Head of caudate nucleus (tissue), 42 donors: ENCODE results near the gene TMEM201.
A peak's percentile ranks its signal among the peaks of the same experiment; 100 is the strongest.
"Not testable (repeated sequence)": the region's sequence is repeated elsewhere in the genome, so short reads cannot be mapped to it uniquely, and the experiment has no call there.

ENCODE experiments used
- DNase-seq, 42 donors: peaks; one replicate each; pipeline versions ENCODE4 v3.0.0 to v3.0.0-alpha.2; 2020 to 2021; ENCODE audit warnings: mixed read lengths in 7 of 42
- intact Hi-C: fragments of 100-400 bp; cut with DNase I; formaldehyde crosslinking; loops from one replicate; pipeline ENCODE4 v1.15.0; 2022

Gene TMEM201

GRCh38 chr1:9612162-9612845 is 23.6 kb downstream of the TMEM201 start:
- DNase-seq: no peak
- intact Hi-C loops: no loop called here

GRCh38 chr1:9612871-9613624 is 24.3 kb downstream of the TMEM201 start:
- no peak for DNase-seq
- intact Hi-C loops: no loop called here

DNA sequence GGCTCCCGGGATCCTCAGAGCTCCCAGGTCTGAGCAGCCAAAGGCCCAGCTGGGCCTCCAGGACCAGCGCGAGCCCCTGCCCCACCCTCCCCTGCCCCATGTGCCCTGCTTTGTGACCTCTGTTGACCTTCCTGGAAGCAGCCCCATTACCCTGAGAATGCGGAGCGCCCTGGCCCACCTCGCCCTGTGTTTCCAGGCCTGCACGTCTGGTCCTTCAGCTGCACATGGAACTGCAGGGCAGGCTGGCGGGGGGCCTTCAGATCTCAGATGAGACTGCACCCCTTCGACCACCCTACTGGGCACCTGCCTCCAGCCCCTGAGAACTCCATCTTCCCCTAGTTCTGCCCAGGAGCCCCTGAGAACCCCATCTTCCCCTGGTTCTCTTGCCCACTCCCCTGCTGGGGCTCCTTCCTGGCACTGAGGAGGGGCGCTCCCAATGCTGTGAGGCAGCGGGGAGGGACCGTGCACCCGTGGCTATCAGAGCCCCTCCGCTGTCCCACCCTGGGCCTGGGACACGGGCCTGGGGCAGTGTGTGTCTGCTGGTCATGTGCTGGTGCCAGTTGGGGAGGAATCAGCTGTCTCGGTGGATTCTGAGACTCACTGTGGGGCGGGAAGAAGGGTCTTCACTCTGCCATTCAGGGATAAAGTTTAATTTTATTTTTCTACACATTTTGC is 25.1 kb downstream of the TMEM201 start:
- intact Hi-C loops: no loop called here
- no peak for DNase-seq

DNA sequence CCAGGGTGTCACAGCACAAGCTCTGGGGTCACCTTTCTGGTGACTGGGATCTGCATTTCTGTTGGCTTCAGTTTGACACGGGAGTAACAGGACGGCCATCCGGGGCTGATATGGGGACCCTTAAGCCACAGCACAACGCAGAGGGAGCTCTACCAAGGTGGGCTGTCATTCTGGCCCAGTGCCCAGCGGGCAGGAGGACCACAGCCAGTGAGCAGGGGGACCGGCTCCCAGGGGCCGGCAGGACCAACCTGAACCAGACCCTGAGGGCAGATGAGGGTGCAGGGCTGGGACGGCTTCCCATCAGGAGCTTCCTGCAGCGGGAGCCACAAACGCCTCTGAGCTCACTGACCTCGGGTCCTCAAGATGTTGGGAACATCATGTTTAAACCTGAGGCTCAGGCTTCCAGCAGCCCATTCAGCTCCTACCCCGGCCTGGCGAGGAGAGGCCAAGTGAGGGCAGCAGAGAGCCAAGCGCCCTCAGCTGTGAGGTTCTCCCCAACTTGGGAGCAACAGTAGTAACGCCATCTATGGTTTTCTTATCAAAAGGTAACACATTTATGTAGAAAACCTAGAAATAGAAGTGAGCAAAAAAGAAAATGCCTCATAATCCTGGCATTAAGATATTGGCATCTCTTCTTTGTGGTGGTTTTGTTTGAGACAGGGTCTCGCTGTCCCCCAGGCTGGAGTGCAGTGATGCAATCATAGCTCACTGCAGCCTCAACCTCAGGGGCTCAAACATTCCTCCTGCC is 26.8 kb downstream of the TMEM201 start:
- DNase-seq: peak; percentile 44 to 85 (median 67)
- intact Hi-C loops: no loop called here

DNA sequence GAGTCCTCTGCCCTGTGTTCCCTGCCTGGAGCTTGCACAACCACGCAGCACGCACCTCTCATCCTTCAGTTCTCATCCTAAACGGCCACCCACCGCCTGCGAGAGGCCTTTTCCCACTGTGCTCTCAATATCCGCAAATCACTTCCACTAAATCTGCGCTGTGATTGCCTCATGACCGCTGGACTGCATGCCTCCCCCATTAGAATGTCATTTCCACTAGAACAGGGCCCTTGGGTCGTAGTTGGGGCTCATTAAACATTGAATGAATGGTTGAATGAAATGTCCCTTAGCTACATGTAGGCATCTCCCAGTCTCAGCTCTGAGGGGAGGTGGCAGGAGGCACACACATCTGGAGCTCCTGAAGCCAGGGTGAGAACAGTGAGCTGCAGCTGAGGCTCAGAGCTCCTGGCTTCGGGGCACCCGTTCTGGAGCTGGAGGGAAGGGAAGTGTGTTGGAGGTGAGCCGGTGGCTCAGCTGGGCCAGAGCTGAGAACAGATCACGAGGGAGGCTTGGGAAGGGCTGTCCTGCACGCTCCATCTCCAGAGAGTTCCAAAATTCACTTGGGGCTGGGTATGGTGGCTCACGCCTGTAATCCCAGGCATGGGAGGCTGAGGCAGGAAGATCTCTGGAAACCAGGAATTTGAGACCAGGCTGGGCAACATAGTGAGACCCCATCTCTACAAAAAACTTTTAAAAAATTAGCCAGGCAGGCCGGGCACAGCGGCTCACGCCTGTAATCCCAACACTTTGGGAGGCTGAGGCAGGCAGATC is 30.4 kb downstream of the TMEM201 start:
- intact Hi-C loops: no loop called here

GRCh38 chr1:9621032-9621431 is 32.3 kb downstream of the TMEM201 start:
- intact Hi-C loops: loop anchor here (10.0 kb wide), 1 partner anchor 244 kb away; no protein-coding TSS in a partner anchor
- DNase-seq: no peak

More for the DNA sequence above, 30.4 kb downstream of the TMEM201 start:
- DNase-seq: no peak

DNA sequence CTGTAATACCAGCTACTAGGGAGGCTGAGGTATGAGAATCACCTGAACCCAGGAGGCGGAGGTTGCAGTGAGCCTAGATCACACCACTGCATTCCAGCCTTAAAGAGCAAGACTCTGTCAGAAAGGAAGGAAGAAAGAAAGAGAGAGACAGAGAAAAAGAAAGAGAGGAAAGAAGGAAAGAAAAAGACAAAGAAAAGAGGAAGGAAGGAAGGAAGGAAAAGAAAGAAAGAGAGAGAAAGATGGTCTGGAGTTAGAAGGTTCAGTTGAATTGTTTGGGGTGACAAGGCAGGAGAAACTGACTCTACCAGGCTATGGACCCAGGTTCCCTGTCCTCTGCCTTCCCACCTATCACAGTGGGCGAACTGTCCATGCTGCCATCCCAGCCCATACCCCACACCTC is 35.4 kb downstream of the TMEM201 start:
- DNase-seq: no peak
- intact Hi-C loops: loop anchor here (10.0 kb wide), 1 partner anchor 241 kb away; no protein-coding TSS in a partner anchor

DNA sequence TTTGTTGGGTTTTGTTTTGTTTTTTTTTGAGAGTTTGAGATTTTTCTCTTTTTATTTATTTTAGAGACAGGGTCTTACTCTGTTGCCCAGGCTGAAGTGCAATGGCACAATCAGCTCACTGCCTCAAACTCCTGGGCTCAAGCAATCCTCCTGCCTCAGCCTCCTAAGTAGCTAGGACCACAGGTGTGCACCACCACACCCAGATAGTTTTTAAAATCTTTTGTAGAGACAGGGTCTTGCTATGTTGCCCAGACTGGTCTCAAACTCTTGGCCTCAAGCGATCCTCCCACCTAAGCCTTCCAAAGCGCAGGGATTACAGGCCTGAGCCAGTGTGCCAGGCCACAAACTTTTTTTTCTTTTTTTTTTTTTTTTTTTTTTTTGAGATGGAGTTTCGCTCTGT is 36.3 kb downstream of the TMEM201 start:
- not testable (repeated sequence) for DNase-seq
- intact Hi-C loops: loop anchor here (10.0 kb wide), 1 partner anchor 240 kb away; no protein-coding TSS in a partner anchor

DNA sequence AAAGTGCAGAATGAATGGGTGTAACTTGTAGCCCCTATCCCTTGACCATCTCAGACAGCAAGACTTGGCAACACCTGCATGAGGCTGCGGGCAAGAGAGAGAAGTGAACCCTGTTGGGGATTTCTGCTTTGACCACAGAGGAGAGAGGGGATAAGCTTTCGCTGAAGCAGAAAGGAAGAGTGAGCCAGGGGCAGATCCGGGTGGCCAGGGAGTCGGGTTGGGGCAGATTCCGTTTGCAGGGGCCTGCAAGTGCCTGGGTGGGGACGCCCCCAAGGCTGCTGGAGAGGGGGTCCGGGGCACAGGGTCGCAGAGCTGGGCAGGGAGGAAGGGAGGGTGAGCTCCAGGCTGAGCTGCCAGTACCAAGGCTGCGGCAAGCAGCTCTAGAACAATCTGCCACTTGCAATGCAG is 37.5 kb downstream of the TMEM201 start:
- no peak for DNase-seq
- intact Hi-C loops: loop anchor here (10.0 kb wide), 1 partner anchor 239 kb away; no protein-coding TSS in a partner anchor

- intact Hi-C loops: loop anchor here (10.0 kb wide), 1 partner anchor 236 kb away; no protein-coding TSS in a partner anchor
- DNase-seq: no peak
Observed at GRCh38 chr1:9628541-9629444, 40.1 kb downstream of the TMEM201 start.

DNA sequence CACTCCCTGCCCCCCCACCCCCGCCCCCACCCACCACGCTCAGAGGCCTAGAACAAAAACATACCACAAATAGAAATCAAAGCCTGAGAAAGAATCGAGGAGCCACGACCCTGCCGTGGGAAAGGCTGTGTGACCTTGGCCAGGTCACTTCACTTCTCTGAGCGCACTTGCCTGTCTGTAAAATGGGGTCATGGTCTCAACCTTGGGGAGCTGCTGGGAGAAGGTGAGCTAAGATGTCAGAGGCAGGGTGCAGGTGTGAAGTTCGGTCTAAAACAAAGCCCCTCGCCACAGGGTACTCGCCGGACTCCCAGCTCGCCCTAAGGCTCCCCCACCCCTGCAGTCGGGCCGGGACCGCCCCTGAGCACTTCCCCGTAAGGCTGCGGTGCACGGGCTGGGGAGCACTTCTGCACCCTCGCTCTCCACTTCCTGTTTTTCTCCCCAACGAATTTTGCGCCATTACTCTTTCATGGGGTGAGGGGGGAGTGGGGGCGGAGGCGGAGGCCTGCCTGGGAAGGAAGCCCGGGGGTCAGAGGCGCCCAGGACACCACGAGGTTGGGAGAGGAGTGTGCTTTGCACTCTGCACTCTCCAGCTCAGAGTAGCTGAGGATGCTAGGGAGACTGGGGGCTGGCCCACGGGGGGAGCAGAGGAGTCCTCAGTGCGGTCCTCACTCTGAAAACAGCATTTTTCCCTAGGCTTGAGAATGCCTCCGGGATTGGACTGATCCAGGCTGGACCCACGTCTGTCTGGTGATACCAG is 40.9 kb downstream of the TMEM201 start:
- peak in 27 of 42 donors; percentile 2 to 58 (median 35) for DNase-seq
- intact Hi-C loops: loop anchor here (10.0 kb wide), 1 partner anchor 235 kb away; no protein-coding TSS in a partner anchor

GRCh38 chr1:9630331-9631111 is 41.8 kb downstream of the TMEM201 start:
- intact Hi-C loops: no loop called here
- no peak for DNase-seq

DNA sequence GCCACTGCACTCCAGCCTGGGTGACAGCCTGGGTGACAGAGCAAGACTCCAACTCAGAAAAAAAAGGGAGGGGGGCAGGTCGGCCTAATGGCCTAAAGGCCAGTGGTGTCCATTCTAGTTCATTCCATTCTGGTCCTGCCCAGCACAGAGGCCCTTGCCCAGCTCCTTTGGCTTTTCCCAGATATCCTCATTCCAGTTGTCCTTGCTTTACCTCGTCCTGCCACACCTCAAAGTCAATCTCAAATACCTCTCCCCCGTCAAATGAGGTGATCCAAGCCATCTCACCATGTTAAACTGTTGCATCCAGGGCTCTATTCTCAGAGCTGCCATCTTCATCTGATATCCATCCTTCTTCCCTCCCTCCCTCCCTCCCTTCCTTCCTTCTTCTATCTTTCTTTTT is 42.9 kb downstream of the TMEM201 start:
- intact Hi-C loops: no loop called here
- no peak for DNase-seq

- intact Hi-C loops: no loop called here
- no peak for DNase-seq
Observed at GRCh38 chr1:9633493-9633892, 44.8 kb downstream of the TMEM201 start.

DNA sequence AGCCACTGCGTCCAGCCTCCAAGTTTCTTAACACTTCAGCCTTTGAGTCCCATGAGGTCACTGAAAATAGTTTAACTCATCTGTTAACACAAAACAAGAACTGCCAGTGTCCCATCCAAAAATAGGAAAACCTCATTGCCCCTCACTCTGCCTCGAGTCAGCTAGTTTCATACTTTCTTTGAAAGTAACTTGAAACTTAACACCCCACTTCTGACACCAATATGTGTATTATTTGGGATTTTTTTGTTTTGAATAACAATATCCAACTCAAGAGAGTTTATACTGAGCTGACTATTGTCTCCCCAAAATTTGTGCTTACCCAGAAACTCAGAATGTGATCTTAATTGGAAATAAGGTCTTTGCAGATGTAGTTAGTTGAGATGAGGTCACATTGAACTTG is 45.9 kb downstream of the TMEM201 start:
- intact Hi-C loops: no loop called here
- no peak for DNase-seq

DNA sequence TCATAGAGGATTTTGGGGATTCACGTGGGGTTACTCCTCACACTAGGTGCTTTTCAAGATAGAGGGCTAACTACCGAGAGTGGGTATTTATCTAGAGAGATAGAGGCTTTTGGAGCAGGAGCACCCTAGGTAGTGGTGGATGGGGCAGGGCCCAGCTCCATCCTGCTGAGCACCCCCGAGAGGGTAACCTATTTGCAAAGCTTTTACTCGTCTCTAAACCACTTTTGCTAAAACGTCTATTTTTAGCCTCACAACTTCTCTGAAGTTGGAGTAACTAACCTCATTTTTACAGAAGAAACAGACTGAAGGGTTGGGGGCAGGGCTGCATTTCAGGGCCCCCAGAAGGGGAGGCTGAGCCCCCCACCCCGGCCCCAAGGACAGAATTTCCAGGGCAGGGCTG is 50.5 kb downstream of the TMEM201 start:
- no peak for DNase-seq
- intact Hi-C loops: no loop called here
